ENCODE measurements around the gene CCDC107.
A peak's percentile ranks its signal among the peaks of the same experiment; 100 is the strongest.

The CCDC107 gene

GRCh38 chr9:35669331-35670145, 11.4 kb downstream of the CCDC107 start:
- Histone ChIP-seq H3K27ac (ENCODE audit: low read depth in 2 of 2, low read length in 2 of 2) (peak overlapping the region; percentile 84 to 91), H3K9me3 (ENCODE audit: control insufficient read depth in 2 of 2, low read length in 2 of 2) (no peaks in the 10 kb centered on the region), H3K4me1 (ENCODE audit: control insufficient read depth in 2 of 2, insufficient read depth in 2 of 2, low read length in 2 of 2) (peaks cover 17 to 27% of the 10 kb centered on the region in 2 donors), H3K9ac (ENCODE audit: low read depth in 1 of 2, low read length in 2 of 2) (peak overlapping the region in 1 of 2 donors; percentile 31), H3K36me3 (ENCODE audit: control insufficient read depth in 2 of 2, insufficient read depth in 2 of 2, low read length in 2 of 2) (no peaks in the 10 kb centered on the region), H3K4me3 (ENCODE audit: low read length in 2 of 2) (peak overlapping the region in 1 of 2 donors; percentile 1), H3K27me3 (ENCODE audit: control insufficient read depth in 2 of 2, insufficient read depth in 2 of 2, low read length in 2 of 2) (no peaks in the 10 kb centered on the region)

DNA sequence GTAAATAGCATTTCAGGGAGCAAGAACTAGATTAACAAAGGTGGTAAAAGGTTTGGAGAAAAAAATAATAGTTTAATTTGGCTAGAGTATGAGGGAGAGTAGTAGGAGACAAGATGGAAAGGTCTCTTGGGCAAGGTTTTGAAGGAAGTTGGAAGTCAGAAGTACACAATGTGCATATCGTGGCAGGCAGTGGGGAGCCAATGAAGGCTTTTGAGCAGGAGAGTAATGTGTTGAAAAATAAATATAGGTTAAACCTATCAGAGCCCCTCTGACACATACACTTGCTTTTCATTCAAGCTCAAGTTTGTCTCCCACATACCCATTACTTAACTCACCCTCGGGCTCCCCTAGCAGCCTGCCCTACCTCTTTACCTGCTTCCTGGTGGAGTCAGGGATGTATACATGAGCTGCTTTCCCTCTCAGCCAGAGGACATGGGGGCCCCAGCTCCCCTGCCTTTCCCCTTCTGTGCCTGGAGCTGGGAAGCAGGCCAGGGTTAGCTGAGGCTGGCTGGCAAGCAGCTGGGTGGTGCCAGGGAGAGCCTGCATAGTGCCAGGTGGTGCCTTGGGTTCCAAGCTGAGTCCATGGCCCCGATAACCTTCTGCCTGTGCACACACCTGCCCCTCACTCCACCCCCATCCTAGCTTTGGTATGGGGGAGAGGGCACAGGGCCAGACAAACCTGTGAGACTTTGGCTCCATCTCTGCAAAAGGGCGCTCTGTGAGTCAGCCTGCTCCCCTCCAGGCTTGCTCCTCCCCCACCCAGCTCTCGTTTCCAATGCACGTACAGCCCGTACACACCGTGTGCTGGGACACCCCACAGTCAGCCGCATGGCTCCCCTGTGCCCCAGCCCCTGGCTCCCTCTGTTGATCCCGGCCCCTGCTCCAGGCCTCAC, 15.3 kb downstream of the CCDC107 start, which contains the start of gene CA9:
Gene CA9, plus strand, starts transcription at position 797 of the 893 bp plus-strand sequence. Its CDS starts 32 bp downstream, at position 829.
- Histone ChIP-seq H3K9ac (ENCODE audit: low read depth in 1 of 2, low read length in 2 of 2) (no peak within 1 kb of the TSS), H3K4me1 (ENCODE audit: control insufficient read depth in 2 of 2, insufficient read depth in 2 of 2, low read length in 2 of 2) (peaks cover 13 to 19% of the 10 kb centered on the region in 2 donors), H3K27ac (ENCODE audit: low read depth in 2 of 2, low read length in 2 of 2) (no peak within 1 kb of the TSS), H3K36me3 (ENCODE audit: control insufficient read depth in 2 of 2, insufficient read depth in 2 of 2, low read length in 2 of 2) (no peaks in the 10 kb centered on the region), H3K4me3 (ENCODE audit: low read length in 2 of 2) (no peak within 1 kb of the TSS), H3K27me3 (ENCODE audit: control insufficient read depth in 2 of 2, insufficient read depth in 2 of 2, low read length in 2 of 2) (no peaks in the 10 kb centered on the region), H3K9me3 (ENCODE audit: control insufficient read depth in 2 of 2, low read length in 2 of 2) (no peaks in the 10 kb centered on the region)

DNA sequence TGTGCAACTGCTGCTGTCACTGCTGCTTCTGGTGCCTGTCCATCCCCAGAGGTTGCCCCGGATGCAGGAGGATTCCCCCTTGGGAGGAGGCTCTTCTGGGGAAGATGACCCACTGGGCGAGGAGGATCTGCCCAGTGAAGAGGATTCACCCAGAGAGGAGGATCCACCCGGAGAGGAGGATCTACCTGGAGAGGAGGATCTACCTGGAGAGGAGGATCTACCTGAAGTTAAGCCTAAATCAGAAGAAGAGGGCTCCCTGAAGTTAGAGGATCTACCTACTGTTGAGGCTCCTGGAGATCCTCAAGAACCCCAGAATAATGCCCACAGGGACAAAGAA, 15.9 kb downstream of the CCDC107 start:
- Histone ChIP-seq H3K36me3 (ENCODE audit: control insufficient read depth in 2 of 2, insufficient read depth in 2 of 2, low read length in 2 of 2) (no peaks in the 10 kb centered on the region), H3K9me3 (ENCODE audit: control insufficient read depth in 2 of 2, low read length in 2 of 2) (no peaks in the 10 kb centered on the region), H3K27me3 (ENCODE audit: control insufficient read depth in 2 of 2, insufficient read depth in 2 of 2, low read length in 2 of 2) (no peaks in the 10 kb centered on the region), H3K27ac (ENCODE audit: low read depth in 2 of 2, low read length in 2 of 2) (no peak overlapping the region), H3K4me3 (ENCODE audit: low read length in 2 of 2) (no peak overlapping the region), H3K9ac (ENCODE audit: low read depth in 1 of 2, low read length in 2 of 2) (no peak overlapping the region), H3K4me1 (ENCODE audit: control insufficient read depth in 2 of 2, insufficient read depth in 2 of 2, low read length in 2 of 2) (peaks cover 8 to 14% of the 10 kb centered on the region in 2 donors)

DNA sequence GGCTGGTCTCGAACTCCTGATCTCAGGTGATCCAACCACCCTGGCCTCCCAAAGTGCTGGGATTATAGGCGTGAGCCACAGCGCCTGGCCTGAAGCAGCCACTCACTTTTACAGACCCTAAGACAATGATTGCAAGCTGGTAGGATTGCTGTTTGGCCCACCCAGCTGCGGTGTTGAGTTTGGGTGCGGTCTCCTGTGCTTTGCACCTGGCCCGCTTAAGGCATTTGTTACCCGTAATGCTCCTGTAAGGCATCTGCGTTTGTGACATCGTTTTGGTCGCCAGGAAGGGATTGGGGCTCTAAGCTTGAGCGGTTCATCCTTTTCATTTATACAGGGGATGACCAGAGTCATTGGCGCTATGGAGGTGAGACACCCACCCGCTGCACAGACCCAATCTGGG, 17.1 kb downstream of the CCDC107 start:
- H3K27me3 ChIP-seq (ENCODE audit: control insufficient read depth in 2 of 2, insufficient read depth in 2 of 2, low read length in 2 of 2), result no peaks in the 10 kb centered on the region
- H3K36me3 ChIP-seq (ENCODE audit: control insufficient read depth in 2 of 2, insufficient read depth in 2 of 2, low read length in 2 of 2), result no peaks in the 10 kb centered on the region
- peaks cover 4 to 6% of the 10 kb centered on the region in 2 donors for H3K4me1 ChIP-seq (ENCODE audit: control insufficient read depth in 2 of 2, insufficient read depth in 2 of 2, low read length in 2 of 2)
- H3K27ac ChIP-seq (ENCODE audit: low read depth in 2 of 2, low read length in 2 of 2), result peak overlapping the region in 1 of 2 donors; percentile 16
- H3K9me3 ChIP-seq (ENCODE audit: control insufficient read depth in 2 of 2, low read length in 2 of 2), result no peaks in the 10 kb centered on the region
- peak overlapping the region; percentile 60 to 62 for H3K4me3 ChIP-seq (ENCODE audit: low read length in 2 of 2)
- peak overlapping the region in 1 of 2 donors; percentile 45 for H3K9ac ChIP-seq (ENCODE audit: low read depth in 1 of 2, low read length in 2 of 2)

DNA sequence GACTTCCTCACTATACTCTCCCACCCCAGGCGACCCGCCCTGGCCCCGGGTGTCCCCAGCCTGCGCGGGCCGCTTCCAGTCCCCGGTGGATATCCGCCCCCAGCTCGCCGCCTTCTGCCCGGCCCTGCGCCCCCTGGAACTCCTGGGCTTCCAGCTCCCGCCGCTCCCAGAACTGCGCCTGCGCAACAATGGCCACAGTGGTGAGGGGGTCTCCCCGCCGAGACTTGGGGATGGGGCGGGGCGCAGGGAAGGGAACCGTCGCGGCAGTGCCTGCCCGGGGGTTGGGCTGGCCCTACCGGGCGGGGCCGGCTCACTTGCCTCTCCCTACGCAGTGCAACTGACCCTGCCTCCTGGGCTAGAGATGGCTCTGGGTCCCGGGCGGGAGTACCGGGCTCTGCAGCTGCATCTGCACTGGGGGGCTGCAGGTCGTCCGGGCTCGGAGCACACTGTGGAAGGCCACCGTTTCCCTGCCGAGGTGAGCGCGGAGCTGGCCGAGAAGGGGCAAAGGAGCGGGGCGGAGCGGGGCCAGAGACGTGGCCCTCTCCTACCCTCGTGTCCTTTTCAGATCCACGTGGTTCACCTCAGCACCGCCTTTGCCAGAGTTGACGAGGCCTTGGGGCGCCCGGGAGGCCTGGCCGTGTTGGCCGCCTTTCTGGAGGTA, 17.8 kb downstream of the CCDC107 start:
- Histone ChIP-seq H3K36me3 (ENCODE audit: control insufficient read depth in 2 of 2, insufficient read depth in 2 of 2, low read length in 2 of 2) (no peaks in the 10 kb centered on the region), H3K27me3 (ENCODE audit: control insufficient read depth in 2 of 2, insufficient read depth in 2 of 2, low read length in 2 of 2) (no peaks in the 10 kb centered on the region), H3K9ac (ENCODE audit: low read depth in 1 of 2, low read length in 2 of 2) (peak overlapping the region; percentile 45 to 47), H3K4me3 (ENCODE audit: low read length in 2 of 2) (peak overlapping the region; percentile 60 to 62), H3K4me1 (ENCODE audit: control insufficient read depth in 2 of 2, insufficient read depth in 2 of 2, low read length in 2 of 2) (peaks cover 2 to 6% of the 10 kb centered on the region in 2 donors), H3K9me3 (ENCODE audit: control insufficient read depth in 2 of 2, low read length in 2 of 2) (no peaks in the 10 kb centered on the region), H3K27ac (ENCODE audit: low read depth in 2 of 2, low read length in 2 of 2) (peak overlapping the region in 1 of 2 donors; percentile 16)

- H3K4me3 ChIP-seq (ENCODE audit: low read length in 2 of 2), result no peak overlapping the region
- no peaks in the 10 kb centered on the region for H3K9me3 ChIP-seq (ENCODE audit: control insufficient read depth in 2 of 2, low read length in 2 of 2)
- no peaks in the 10 kb centered on the region for H3K27me3 ChIP-seq (ENCODE audit: control insufficient read depth in 2 of 2, insufficient read depth in 2 of 2, low read length in 2 of 2)
- H3K27ac ChIP-seq (ENCODE audit: low read depth in 2 of 2, low read length in 2 of 2), result no peak overlapping the region
- H3K9ac ChIP-seq (ENCODE audit: low read depth in 1 of 2, low read length in 2 of 2), result no peak overlapping the region
- no peaks in the 10 kb centered on the region for H3K36me3 ChIP-seq (ENCODE audit: control insufficient read depth in 2 of 2, insufficient read depth in 2 of 2, low read length in 2 of 2)
- peaks cover 0 to 6% of the 10 kb centered on the region in 2 donors for H3K4me1 ChIP-seq (ENCODE audit: control insufficient read depth in 2 of 2, insufficient read depth in 2 of 2, low read length in 2 of 2)
Observed at GRCh38 chr9:35679091-35679490, 21.0 kb downstream of the CCDC107 start.

- H3K27ac ChIP-seq (ENCODE audit: low read depth in 2 of 2, low read length in 2 of 2), result no peak overlapping the region
- no peak overlapping the region for H3K9ac ChIP-seq (ENCODE audit: low read depth in 1 of 2, low read length in 2 of 2)
- H3K4me3 ChIP-seq (ENCODE audit: low read length in 2 of 2), result no peak overlapping the region
- peaks cover 0 to 6% of the 10 kb centered on the region in 2 donors for H3K4me1 ChIP-seq (ENCODE audit: control insufficient read depth in 2 of 2, insufficient read depth in 2 of 2, low read length in 2 of 2)
- no peaks in the 10 kb centered on the region for H3K36me3 ChIP-seq (ENCODE audit: control insufficient read depth in 2 of 2, insufficient read depth in 2 of 2, low read length in 2 of 2)
- H3K27me3 ChIP-seq (ENCODE audit: control insufficient read depth in 2 of 2, insufficient read depth in 2 of 2, low read length in 2 of 2), result no peaks in the 10 kb centered on the region
- no peaks in the 10 kb centered on the region for H3K9me3 ChIP-seq (ENCODE audit: control insufficient read depth in 2 of 2, low read length in 2 of 2)
Observed at GRCh38 chr9:35679766-35680330, 21.8 kb downstream of the CCDC107 start.

GRCh38 chr9:35680331-35681105, 22.4 kb downstream of the CCDC107 start:
- no peaks in the 10 kb centered on the region for H3K9me3 ChIP-seq (ENCODE audit: control insufficient read depth in 2 of 2, low read length in 2 of 2)
- no peak overlapping the region for H3K27ac ChIP-seq (ENCODE audit: low read depth in 2 of 2, low read length in 2 of 2)
- H3K4me1 ChIP-seq (ENCODE audit: control insufficient read depth in 2 of 2, insufficient read depth in 2 of 2, low read length in 2 of 2), result peaks cover 0 to 6% of the 10 kb centered on the region in 2 donors
- no peak overlapping the region for H3K4me3 ChIP-seq (ENCODE audit: low read length in 2 of 2)
- H3K27me3 ChIP-seq (ENCODE audit: control insufficient read depth in 2 of 2, insufficient read depth in 2 of 2, low read length in 2 of 2), result no peaks in the 10 kb centered on the region
- H3K36me3 ChIP-seq (ENCODE audit: control insufficient read depth in 2 of 2, insufficient read depth in 2 of 2, low read length in 2 of 2), result no peaks in the 10 kb centered on the region
- no peak overlapping the region for H3K9ac ChIP-seq (ENCODE audit: low read depth in 1 of 2, low read length in 2 of 2)

DNA sequence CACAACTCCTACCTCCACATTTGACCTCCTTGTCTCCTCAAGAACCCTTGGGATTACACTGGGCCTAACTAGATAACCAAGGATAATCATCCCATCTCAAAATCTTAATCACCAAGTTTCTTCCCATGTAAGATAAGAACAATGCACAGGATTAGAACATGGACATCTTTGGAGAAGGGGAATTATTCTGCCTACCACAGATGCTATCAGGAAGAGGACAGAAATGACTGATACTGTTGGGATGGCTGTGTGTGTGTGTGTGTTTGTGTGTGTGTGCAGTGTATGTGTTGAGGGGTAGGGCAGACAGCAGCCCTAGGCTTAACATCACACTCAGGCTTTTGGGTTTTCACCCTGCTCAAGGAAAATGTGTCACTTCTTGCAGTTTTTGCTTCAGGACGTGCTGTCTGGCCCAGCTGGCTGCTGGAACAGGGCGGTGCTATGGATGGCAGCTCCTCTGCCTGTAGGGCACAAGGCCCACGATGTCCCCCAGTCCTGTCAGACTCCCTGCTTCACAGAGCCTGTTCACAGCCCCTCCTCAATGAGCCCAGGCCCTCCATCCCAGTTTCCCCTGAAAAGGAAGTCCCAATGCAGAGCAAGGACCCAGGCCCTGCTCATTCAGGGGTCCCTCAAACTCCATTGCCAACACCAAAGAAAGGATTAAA, 23.4 kb downstream of the CCDC107 start:
- no peak overlapping the region for H3K27ac ChIP-seq (ENCODE audit: low read depth in 2 of 2, low read length in 2 of 2)

More for the DNA sequence above, 23.4 kb downstream of the CCDC107 start:
- Histone ChIP-seq H3K9ac (ENCODE audit: low read depth in 1 of 2, low read length in 2 of 2) (no peak overlapping the region), H3K27me3 (ENCODE audit: control insufficient read depth in 2 of 2, insufficient read depth in 2 of 2, low read length in 2 of 2) (no peaks in the 10 kb centered on the region), H3K36me3 (ENCODE audit: control insufficient read depth in 2 of 2, insufficient read depth in 2 of 2, low read length in 2 of 2) (no peaks in the 10 kb centered on the region), H3K9me3 (ENCODE audit: control insufficient read depth in 2 of 2, low read length in 2 of 2) (no peaks in the 10 kb centered on the region), H3K4me3 (ENCODE audit: low read length in 2 of 2) (no peak overlapping the region), H3K4me1 (ENCODE audit: control insufficient read depth in 2 of 2, insufficient read depth in 2 of 2, low read length in 2 of 2) (no peaks in the 10 kb centered on the region)
